CD14-positive monocyte (primary cell): ENCODE measurements around the gene ZNF827. TPM values are rescaled to one million over a fixed set of nuclear protein-coding genes. Genes with fewer than 3 reads are reported as not detected.

Source experiments
- DNase-seq, 3 donors: peaks; one replicate each; pipeline ENCODE4 v3.0.0-alpha.2; 2011 to 2022
- H2AFZ ChIP-seq: 2 replicates; pipeline ENCODE4 v1.6.0; 2012; ENCODE audit warnings: mild to moderate bottlenecking, low read depth, low read length, inconsistent platforms; ENCODE audit not compliant: insufficient read depth, poor library complexity, severe bottlenecking
- H3K27ac ChIP-seq, 2 donors: 1 replicate in 1 of 2; 2 replicates in 1 of 2; pipeline ENCODE4 v1.5.1; 2012 to 2013; ENCODE audit warnings: low read length in 2 of 2, control low read depth in 1 of 2, inconsistent platforms in 1 of 2, low read depth in 1 of 2, mild to moderate bottlenecking in 1 of 2
- H3K27me3 ChIP-seq, 2 donors: one replicate each; pipeline versions ENCODE4 v1.6.0 to v1.6.1; 2011 to 2013; ENCODE audit warnings: low read length in 2 of 2; ENCODE audit not compliant: control insufficient read depth in 2 of 2, insufficient read depth in 2 of 2
- H3K36me3 ChIP-seq, 2 donors: replicated peaks in 1 of 2; 1 replicate in 1 of 2; 2 replicates in 1 of 2; pipeline versions ENCODE4 v1.5.1 to v1.6.1; 2012 to 2013; ENCODE audit warnings: low read length in 2 of 2, control low read depth in 1 of 2, inconsistent platforms in 1 of 2, mild to moderate bottlenecking in 1 of 2; ENCODE audit not compliant: insufficient read depth in 2 of 2, control insufficient read depth in 1 of 2
- H3K4me1 ChIP-seq, 2 donors: 1 replicate in 1 of 2; 2 replicates in 1 of 2; pipeline versions ENCODE4 v1.5.1 to v1.6.1; 2012 to 2013; ENCODE audit warnings: low read length in 2 of 2, control low read depth in 1 of 2, inconsistent platforms in 1 of 2, mild to moderate bottlenecking in 1 of 2, moderate library complexity in 1 of 2; ENCODE audit not compliant: insufficient read depth in 2 of 2, control insufficient read depth in 1 of 2
- H3K4me2 ChIP-seq: replicated peaks from 2 replicates; pipeline ENCODE3; 2012; ENCODE audit warnings: low read length, moderate library complexity, mild to moderate bottlenecking; ENCODE audit not compliant: poor library complexity, severe bottlenecking; ENCODE audit errors: extremely low read depth
- H3K4me3 ChIP-seq, 3 experiments: fragments of 200-600 bp in 1 of 3; sonication (generic) in 1 of 3; replicated peaks in 1 of 3; 1 replicate in 2 of 3; 2 replicates in 1 of 3; pipeline ENCODE4 v1.5.1; 2011 to 2013; ENCODE audit warnings: low read length in 3 of 3, mild to moderate bottlenecking in 3 of 3, control low read depth in 2 of 3, low read depth in 2 of 3, inconsistent platforms in 1 of 3, moderate library complexity in 1 of 3
- H3K79me2 ChIP-seq: 2 replicates; pipeline ENCODE4 v1.6.0; 2012; ENCODE audit warnings: mild to moderate bottlenecking, control low read depth, inconsistent platforms, low read length, moderate library complexity; ENCODE audit not compliant: insufficient read depth
- H3K9ac ChIP-seq: 2 replicates; pipeline ENCODE4 v1.6.0; 2017; ENCODE audit warnings: low read length, mild to moderate bottlenecking; ENCODE audit not compliant: insufficient read depth, poor library complexity, severe bottlenecking
- H3K9me3 ChIP-seq, 2 donors: replicated peaks in 1 of 2; 1 replicate in 1 of 2; 2 replicates in 1 of 2; pipeline versions ENCODE4 v1.5.1 to v1.6.1; 2012 to 2013; ENCODE audit warnings: low read length in 2 of 2, control low read depth in 1 of 2; ENCODE audit not compliant: control insufficient read depth in 1 of 2, insufficient read depth in 1 of 2
- H4K20me1 ChIP-seq: 2 replicates; pipeline ENCODE4 v1.6.0; 2012; ENCODE audit warnings: mild to moderate bottlenecking, low read length, control low read depth, moderate library complexity; ENCODE audit not compliant: insufficient read depth
- H3K27ac Mint-ChIP-seq, 7 donors: one replicate each; pipeline ENCODE4 v1.8.0; 2020; ENCODE audit warnings: mild to moderate bottlenecking in 7 of 7, mixed read lengths in 7 of 7, moderate library complexity in 6 of 7, inconsistent platforms in 2 of 7
- H3K27me3 Mint-ChIP-seq, 3 donors: one replicate each; pipeline ENCODE4 v1.8.0; 2021 to 2022; ENCODE audit warnings: low read depth in 3 of 3, mild to moderate bottlenecking in 3 of 3, mixed read lengths in 3 of 3, moderate library complexity in 3 of 3, inconsistent platforms in 1 of 3
- H3K36me3 Mint-ChIP-seq, 2 donors: one replicate each; pipeline ENCODE4 v1.8.0; 2020; ENCODE audit warnings: mixed read lengths in 2 of 2, inconsistent platforms in 1 of 2, mild to moderate bottlenecking in 1 of 2
- H3K4me1 Mint-ChIP-seq: one replicate; pipeline ENCODE4 v1.8.0; 2020; ENCODE audit warnings: mild to moderate bottlenecking, mixed read lengths
- H3K4me3 Mint-ChIP-seq, 2 donors: one replicate each; pipeline ENCODE4 v1.8.0; 2020; ENCODE audit warnings: mild to moderate bottlenecking in 2 of 2, mixed read lengths in 2 of 2, moderate library complexity in 1 of 2
- H3K9me3 Mint-ChIP-seq, 7 donors: one replicate each; pipeline ENCODE4 v1.8.0; 2020 to 2022; ENCODE audit warnings: mixed read lengths in 7 of 7, mild to moderate bottlenecking in 6 of 7, moderate library complexity in 6 of 7, inconsistent platforms in 2 of 7
- CTCF ChIP-seq: fragments of 200-600 bp; IDR thresholded peaks from one replicate; pipeline ENCODE4 v1.8.0; 2022; ENCODE audit warnings: antibody characterized with exemption, mild to moderate bottlenecking
- WGBS: methylation state at CpG from one replicate; pipeline ENCODE4 v1.1.5; 2013; ENCODE audit warnings: missing lambda C conversion rate; ENCODE audit not compliant: insufficient coverage; 5-methylcytosine and 5-hydroxymethylcytosine counted together
- intact Hi-C, 2 donors: fragments of 100-400 bp; cut with micrococcal nuclease; formaldehyde crosslinking; loops; one replicate each; pipeline versions ENCODE4 v1.15.0 to v1.15.1; 2023
- polyA plus RNA-seq, 3 donors: library from polyadenylated mRNA; depleted of rRNA in 1 of 3; unstranded in 2 of 3; stranded (reverse) in 1 of 3; fragments of 300-500 nt in 2 of 3; fragments of >200 nt in 1 of 3; fragmentation: Illumina TruSeq in 2 of 3; gene quantifications; 1 replicate in 2 of 3; 2 replicates in 1 of 3; pipeline ENCODE4 v1.2.3, GENCODE V29; 2012 to 2021

Gene ZNF827
- polyA plus RNA-seq, 3 donors = 0.04 TPM; not detected in 2

GRCh38 chr4:145843148-145843547, 95.5 kb downstream of the ZNF827 start:
- no peak overlapping the region for H3K27ac ChIP-seq
- H3K27ac Mint-ChIP-seq = peak overlapping the region in 1 of 7 donors; percentile 65
- no peak for DNase-seq
- no CpG with 5 or more reads among the region's 4 CpGs for WGBS
- peaks cover 0 to 2% (median 0%) of the 10 kb centered on the region in 7 donors for H3K9me3 Mint-ChIP-seq
- no peaks in the 10 kb centered on the region for H3K79me2 ChIP-seq
- peak overlapping the region in 1 of 2 donors; percentile 15 for H3K4me3 Mint-ChIP-seq
- H3K27me3 ChIP-seq = no peaks in the 10 kb centered on the region
- no peak overlapping the region for H3K4me3 ChIP-seq
- peaks cover 16 to 19% of the 10 kb centered on the region in 2 donors for H3K4me1 ChIP-seq
- H3K36me3 Mint-ChIP-seq = no peaks in the 10 kb centered on the region
- H3K27me3 Mint-ChIP-seq = peaks cover 1 to 2% (median 1%) of the 10 kb centered on the region in 3 donors
- peaks cover 28% of the 10 kb centered on the region for H3K4me1 Mint-ChIP-seq
- H3K9me3 ChIP-seq = no peaks in the 10 kb centered on the region
- no peaks in the 10 kb centered on the region for H4K20me1 ChIP-seq
- no peak overlapping the region for H2AFZ ChIP-seq
- peak overlapping the region; percentile 10 for H3K4me2 ChIP-seq
- TF ChIP-seq CTCF = no peak
- H3K36me3 ChIP-seq = no peaks in the 10 kb centered on the region
- intact Hi-C loops = no loop called here
- H3K9ac ChIP-seq = no peak overlapping the region

GRCh38 chr4:145842224-145842887, 96.3 kb downstream of the ZNF827 start:
- H2AFZ ChIP-seq = no peak overlapping the region
- H3K27ac Mint-ChIP-seq = peak overlapping the region in 1 of 7 donors; percentile 38

More at GRCh38 chr4:145842224-145842887, 96.3 kb downstream of the ZNF827 start:
- H3K4me1 Mint-ChIP-seq = peaks cover 28% of the 10 kb centered on the region
- peaks cover 1 to 2% (median 1%) of the 10 kb centered on the region in 3 donors for H3K27me3 Mint-ChIP-seq
- Histone ChIP-seq H3K36me3 (no peaks in the 10 kb centered on the region), H3K4me3 (no peak overlapping the region), H3K9me3 (no peaks in the 10 kb centered on the region), H3K79me2 (no peaks in the 10 kb centered on the region), H4K20me1 (no peaks in the 10 kb centered on the region), H3K27me3 (no peaks in the 10 kb centered on the region), H3K27ac (no peak overlapping the region), H3K4me2 (no peak overlapping the region), H3K4me1 (peaks cover 16 to 19% of the 10 kb centered on the region in 2 donors), H3K9ac (no peak overlapping the region)
- TF ChIP-seq CTCF = no peak
- no peak overlapping the region for H3K4me3 Mint-ChIP-seq
- 100% methylated on average over 1 of the region's 11 CpGs for WGBS
- no peaks in the 10 kb centered on the region for H3K36me3 Mint-ChIP-seq
- intact Hi-C loops = no loop called here
- DNase-seq = no peak
- peaks cover 0 to 2% (median 0%) of the 10 kb centered on the region in 7 donors for H3K9me3 Mint-ChIP-seq
